A673 (cell line): ENCODE results near the gene SLC25A1. TPM values are rescaled to one million over a fixed set of nuclear protein-coding genes. Genes with fewer than 3 reads are reported as not detected.

Source experiments
- BruUV-seq: library from RNA; stranded (reverse); fragments of 400-500 nt; replicated peaks from 2 replicates; lab custom pipeline; 2021; lab: Mats Ljungman, UMichigan
- CTCF ChIA-PET: fragments of 300-600 bp; sonication (Branson Sonifier 250); formaldehyde crosslinking; loops from one replicate; lab custom pipeline; 2022; ENCODE audit warnings: antibody characterized with exemption; lab: Charles Lee
- POLR2A ChIA-PET: fragments of 300-600 bp; sonication (Branson Sonifier 250); formaldehyde crosslinking; loops from one replicate; lab custom pipeline; 2022; ENCODE audit warnings: antibody characterized with exemption; ENCODE audit not compliant: low non-redundant PET; lab: Charles Lee
- DNase-seq: peaks from one replicate; pipeline ENCODE4 v3.0.0-alpha.2; 2015; ENCODE audit warnings: low spot score
- H3K27ac ChIP-seq: fragments of 200-600 bp; sonication (generic); 2 replicates; pipeline ENCODE4 v1.5.1; 2016; ENCODE audit warnings: mixed run types, low read depth, mild to moderate bottlenecking, mixed read lengths, antibody characterized with exemption, low read length; ENCODE audit not compliant: poor library complexity, severe bottlenecking
- H3K27me3 ChIP-seq: fragments of 200-600 bp; sonication (generic); replicated peaks from 2 replicates; pipeline ENCODE4 v1.6.1; 2017; ENCODE audit warnings: mixed run types, low read depth, mild to moderate bottlenecking, mixed read lengths, antibody characterized with exemption, low read length; ENCODE audit not compliant: insufficient read depth, poor library complexity
- H3K36me3 ChIP-seq: fragments of 200-600 bp; sonication (generic); 2 replicates; pipeline ENCODE4 v1.6.1; 2016; ENCODE audit warnings: mixed run types, mild to moderate bottlenecking, mixed read lengths, antibody characterized with exemption, low read length; ENCODE audit not compliant: insufficient read depth, poor library complexity, severe bottlenecking
- H3K4me1 ChIP-seq: fragments of 200-600 bp; sonication (generic); 2 replicates; pipeline ENCODE4 v1.6.1; 2017; ENCODE audit warnings: mixed run types, mild to moderate bottlenecking, mixed read lengths, antibody characterized with exemption, low read length; ENCODE audit not compliant: insufficient read depth, poor library complexity, severe bottlenecking
- H3K4me3 ChIP-seq: fragments of 200-600 bp; sonication (generic); 2 replicates; pipeline ENCODE4 v1.5.1; 2016; ENCODE audit warnings: low read depth, mixed run types, mild to moderate bottlenecking, mixed read lengths, low read length; ENCODE audit not compliant: poor library complexity, severe bottlenecking
- H3K9me3 ChIP-seq: fragments of 200-600 bp; sonication (generic); 2 replicates; pipeline ENCODE4 v1.6.1; 2016; ENCODE audit warnings: mixed run types, low read depth, mild to moderate bottlenecking, mixed read lengths, antibody characterized with exemption, low read length; ENCODE audit not compliant: poor library complexity, severe bottlenecking
- CTCF ChIP-seq: fragments of 300-800, 200-600 bp; sonication (generic); conservative IDR thresholded peaks from 2 replicates; pipeline ENCODE4 v1.5.1; 2017; ENCODE audit warnings: low read depth, mild to moderate bottlenecking, antibody characterized with exemption, low read length, moderate library complexity, mixed read lengths
- EZH2 ChIP-seq: fragments of 200-600 bp; sonication (generic); IDR thresholded peaks from 2 replicates; pipeline ENCODE4 v1.6.1; 2017; ENCODE audit warnings: borderline replicate concordance, low read depth, mild to moderate bottlenecking, mixed read lengths, antibody characterized with exemption, low read length; ENCODE audit not compliant: poor library complexity, severe bottlenecking
- intact Hi-C: fragments of 100-400 bp; cut with micrococcal nuclease; formaldehyde crosslinking; loops from one replicate; pipeline ENCODE4 v1.10.0; 2022; ENCODE audit not compliant: unreplicated experiment
- total RNA-seq: library from RNA; stranded (reverse); gene quantifications from 2 replicates; pipeline ENCODE4 v1.2.3, GENCODE V29; 2021

Gene SLC25A1
- total RNA-seq, 1 experiment from 2014 or later: 91.0 TPM

GRCh38 chr22:19213001-19213400, 34.5 kb upstream of the SLC25A1 start:
- Histone ChIP-seq H3K36me3 (no peaks in the 10 kb centered on the region), H3K4me1 (peaks cover 13% of the 10 kb centered on the region), H3K4me3 (no peak overlapping the region), H3K9me3 (no peaks in the 10 kb centered on the region), H3K27ac (no peak overlapping the region), H3K27me3 (no peaks in the 10 kb centered on the region)
- intact Hi-C loops: no loop called here
- POLR2A ChIA-PET: no interaction called here
- DNase-seq: no peak
- no TSS peak for BruUV-seq
- CTCF ChIA-PET: no interaction called here
- TF ChIP-seq EZH2 (no peak), CTCF (no peak)

GRCh38 chr22:19212302-19212870, 33.9 kb upstream of the SLC25A1 start:
- TF ChIP-seq EZH2: no peak
- TF ChIP-seq CTCF: no peak
- BruUV-seq: no TSS peak
- ChIA-PET POLR2A (no interaction called here), CTCF (no interaction called here)
- intact Hi-C loops: no loop called here
- Histone ChIP-seq H3K27ac (no peak overlapping the region), H3K36me3 (no peaks in the 10 kb centered on the region), H3K9me3 (no peaks in the 10 kb centered on the region), H3K27me3 (no peaks in the 10 kb centered on the region), H3K4me1 (peaks cover 7% of the 10 kb centered on the region), H3K4me3 (no peak overlapping the region)
- no peak for DNase-seq

- intact Hi-C loops: no loop called here
- ChIA-PET POLR2A (no interaction called here), CTCF (no interaction called here)
- TF ChIP-seq CTCF: no peak
- TF ChIP-seq EZH2: no peak
- H3K27ac ChIP-seq: no peak overlapping the region
- no TSS peak for BruUV-seq
- peaks cover 7% of the 10 kb centered on the region for H3K4me1 ChIP-seq
- DNase-seq: no peak
- H3K27me3 ChIP-seq: no peaks in the 10 kb centered on the region
- no peaks in the 10 kb centered on the region for H3K36me3 ChIP-seq
- H3K4me3 ChIP-seq: no peak overlapping the region
- H3K9me3 ChIP-seq: no peaks in the 10 kb centered on the region
Measured at GRCh38 chr22:19210188-19210587, 31.7 kb upstream of the SLC25A1 start.
